Adrenal gland (tissue), 12 donors: Measurements from ENCODE around the gene DDX49. TPM values are rescaled to one million over a fixed set of nuclear protein-coding genes. Genes with fewer than 3 reads are reported as not detected.
A peak's percentile ranks its signal among the peaks of the same experiment; 100 is the strongest.

ENCODE experiments used
- DNase-seq, 7 donors: peaks; one replicate each; pipeline ENCODE4 v3.0.0-alpha.2; 2019 to 2020
- H3K27ac ChIP-seq, 5 donors: fragments of 200-600 bp; sonication (generic) in 4 of 5; 1 replicate in 3 of 5; 2 replicates in 2 of 5; pipeline versions ENCODE4 v1.5.1 to v1.8.0; 2016 to 2020; ENCODE audit warnings: mild to moderate bottlenecking in 1 of 5
- H3K27me3 ChIP-seq: fragments of 200-600 bp; 2 replicates; pipeline ENCODE4 v1.8.0; 2021
- H3K36me3 ChIP-seq, 2 donors: fragments of 200-600 bp; replicated peaks in 1 of 2; 1 replicate in 1 of 2; 2 replicates in 1 of 2; pipeline versions ENCODE4 v1.5.1 to v1.8.0; 2018 to 2022
- H3K4me1 ChIP-seq, 2 donors: fragments of 200-600 bp; replicated peaks in 1 of 2; 1 replicate in 1 of 2; 2 replicates in 1 of 2; pipeline versions ENCODE4 v1.5.1 to v1.8.0; 2018 to 2021
- H3K4me3 ChIP-seq, 4 donors: fragments of 200-600 bp; sonication (generic) in 3 of 4; one replicate each; pipeline ENCODE4 v1.5.1; 2016 to 2018
- H3K9me3 ChIP-seq, 3 donors: fragments of 200-600 bp; sonication (generic) in 1 of 3; replicated peaks in 1 of 3; 1 replicate in 2 of 3; 2 replicates in 1 of 3; pipeline versions ENCODE4 v1.5.1 to v1.8.0; 2016 to 2021
- CTCF ChIP-seq, 6 experiments: fragments of 450-650 bp in 4 of 6; fragments of 200-600 bp in 2 of 6; sonication (generic) in 1 of 6; IDR thresholded peaks; 1 replicate in 5 of 6; 2 replicates in 1 of 6; pipeline versions ENCODE4 v1.5.1 to v1.8.0; 2016 to 2021; ENCODE audit warnings: antibody characterized with exemption in 6 of 6, mild to moderate bottlenecking in 2 of 6, moderate library complexity in 1 of 6
- POLR2A ChIP-seq, 2 donors: fragments of 450-650 bp; IDR thresholded peaks; one replicate each; pipeline ENCODE4 v1.6.1; 2017; ENCODE audit warnings: antibody characterized with exemption in 2 of 2, mild to moderate bottlenecking in 2 of 2, moderate library complexity in 1 of 2
- WGBS, 4 donors: extraction: QIAGEN DNeasy Blood & Tissue Kit in 2 of 4; methylation state at CpG; one replicate each; pipeline versions ENCODE4 v1.1.5 to v1.1.7; 2013 to 2017; 5-methylcytosine and 5-hydroxymethylcytosine counted together
- intact Hi-C, 2 donors: fragments of 100-400 bp; cut with DNase I; formaldehyde crosslinking; loops; one replicate each; pipeline versions ENCODE4 v1.14.1 to v1.15.0; 2022 to 2023
- polyA plus RNA-seq, 3 donors: library from polyadenylated mRNA; stranded (reverse); fragments of 200-250 nt in 2 of 3; fragments of 350-450 nt in 1 of 3; fragmentation: Illumina TruSeq in 1 of 3; extraction: RNeasy Lipid Tissue Mini Kit (QIAGEN cat#74804) in 1 of 3; gene quantifications; one replicate each; pipeline ENCODE4 v1.2.3, GENCODE V29; 2013 to 2014
- total RNA-seq, 9 donors: library from RNA; depleted of rRNA in 4 of 9; stranded (reverse); fragments of >200 nt in 4 of 9; fragments of 120-200 nt in 1 of 9; fragmentation: NEBNext Ultra II Directional in 1 of 9; extraction: Animal tissue kit (Norgen Biotek cat#: 25700) in 1 of 9; gene quantifications; one replicate each; pipeline versions ENCODE4 v1.1.0 to v1.2.4, GENCODE V29; 2013 to 2023
- donor health status: healthy with polysubstance abuse.
- donor health status: Bipolar disorder and iron deficiency.
- donor health status: DM: yes; HTN: yes; CAD: no.
- donor health status: DM: no; HTN: no; CAD: no.
- donor health status: DM: no; HTN: no; CAD: no.
- donor health status: DM: yes; HTN: yes; CAD: no.

The DDX49 gene
- total and polyA plus RNA-seq, 12 donors, result 29.1 to 105 (median 47.7) TPM

GRCh38 chr19:18894254-18895037 lies 25.1 kb upstream of the DDX49 start:
- peak overlapping the region in 1 of 5 donors; percentile 8 for H3K27ac ChIP-seq

GRCh38 chr19:18895038-18895823 lies 24.3 kb upstream of the DDX49 start:
- DNase-seq, result peak in 5 of 7 donors; percentile 42 to 75 (median 64)

More at GRCh38 chr19:18894254-18895037, 25.1 kb upstream of the DDX49 start:
- peaks cover 0 to 5% of the 10 kb centered on the region in 2 donors for H3K36me3 ChIP-seq
- peak in 1 of 7 donors; percentile 77 for DNase-seq
- intact Hi-C loops, result loop anchor here in 1 of 2 donors (10.0 kb wide), 1 partner anchor 90 kb away; no protein-coding TSS in a partner anchor
- H3K9me3 ChIP-seq, result no peaks in the 10 kb centered on the region
- H3K4me1 ChIP-seq, result peaks cover 0 to 6% of the 10 kb centered on the region in 2 donors
- H3K4me3 ChIP-seq, result no peak overlapping the region
- TF ChIP-seq CTCF (IDR thresholded peaks at IDR 0.05) (no peak), POLR2A (IDR thresholded peaks at IDR 0.05) (no peak)
- WGBS, 4 donors, result 16 to 23% (median 20%) methylated on average over 4 to 28 of the region's 28 CpGs
- peaks cover 5% of the 10 kb centered on the region for H3K27me3 ChIP-seq

GRCh38 chr19:18895824-18896341 lies 23.6 kb upstream of the DDX49 start, which contains the start of gene CERS1:
Gene CERS1 (minus strand): TSS chr19:18896158. CDS start chr19:18896072, 86 bp downstream.
- 0 to 1% (median 1%) methylated on average over 13 to 85 of the region's 89 CpGs; no CpG with 5 or more reads in 1 of the 4 donors for WGBS, 4 donors
- TF ChIP-seq CTCF (IDR thresholded peaks at IDR 0.05), result no peak
- no peak for TF ChIP-seq POLR2A (IDR thresholded peaks at IDR 0.05)
- Histone ChIP-seq H3K27me3 (peaks cover 5% of the 10 kb centered on the region), H3K4me1 (peaks cover 0 to 6% of the 10 kb centered on the region in 2 donors), H3K4me3 (peak within 1 kb of the TSS in 1 of 4 donors; percentile 21), H3K9me3 (no peaks in the 10 kb centered on the region), H3K27ac (no peak within 1 kb of the TSS), H3K36me3 (peaks cover 0 to 16% of the 10 kb centered on the region in 2 donors)
- intact Hi-C loops, result loop anchor here in 1 of 2 donors (10.0 kb wide), 1 partner anchor 89 kb away; no protein-coding TSS in a partner anchor
- no peak for DNase-seq

More at GRCh38 chr19:18895038-18895823, 24.3 kb upstream of the DDX49 start:
- H3K36me3 ChIP-seq, result peaks cover 0 to 13% of the 10 kb centered on the region in 2 donors
- peaks cover 0 to 6% of the 10 kb centered on the region in 2 donors for H3K4me1 ChIP-seq
- H3K9me3 ChIP-seq, result no peaks in the 10 kb centered on the region
- WGBS, 4 donors, result 0 to 1% (median 0%) methylated on average over 8 to 72 of the region's 72 CpGs
- TF ChIP-seq POLR2A (IDR thresholded peaks at IDR 0.05) (no peak), CTCF (IDR thresholded peaks at IDR 0.05) (peak in 5 of 6 experiments; percentile 25 to 45 (median 36))
- H3K4me3 ChIP-seq, result peak overlapping the region in 1 of 4 donors; percentile 21
- H3K27me3 ChIP-seq, result peaks cover 5% of the 10 kb centered on the region
- no peak overlapping the region for H3K27ac ChIP-seq
- intact Hi-C loops, result loop anchor here in 1 of 2 donors (10.0 kb wide), 1 partner anchor 90 kb away; no protein-coding TSS in a partner anchor
